GM12874 (cell line): ENCODE measurements around the gene MLST8.

Experiments used
- CTCF ChIP-seq: IDR thresholded peaks from 2 replicates; pipeline ENCODE4 v1.5.1; 2011; ENCODE audit warnings: low read depth, mild to moderate bottlenecking, control low read depth, low read length, moderate library complexity; ENCODE audit not compliant: insufficient read depth

The MLST8 gene

GRCh38 chr16:2175454-2175853 lies 29.8 kb upstream of the MLST8 start:
- TF ChIP-seq CTCF: no peak

GRCh38 chr16:2176047-2176446 lies 29.2 kb upstream of the MLST8 start:
- no peak for TF ChIP-seq CTCF

- no peak for TF ChIP-seq CTCF
Observed at GRCh38 chr16:2177101-2177500, 28.2 kb upstream of the MLST8 start.

- TF ChIP-seq CTCF: no peak
Observed at GRCh38 chr16:2177561-2177960, 27.7 kb upstream of the MLST8 start.

- no peak for TF ChIP-seq CTCF
Observed at GRCh38 chr16:2178321-2179106, 26.7 kb upstream of the MLST8 start.

- TF ChIP-seq CTCF: no peak
Observed at GRCh38 chr16:2179107-2179501, 26.1 kb upstream of the MLST8 start.

- TF ChIP-seq CTCF: no peak
Observed at GRCh38 chr16:2179576-2179975, 25.7 kb upstream of the MLST8 start.
